Measurements from ENCODE around the gene B3GALT4. TPM values are rescaled to one million over a fixed set of nuclear protein-coding genes. Genes with fewer than 3 reads are reported as not detected.

The B3GALT4 gene
- total RNA-seq, 1 donor from 2014 or later: 5.6 TPM

DNA sequence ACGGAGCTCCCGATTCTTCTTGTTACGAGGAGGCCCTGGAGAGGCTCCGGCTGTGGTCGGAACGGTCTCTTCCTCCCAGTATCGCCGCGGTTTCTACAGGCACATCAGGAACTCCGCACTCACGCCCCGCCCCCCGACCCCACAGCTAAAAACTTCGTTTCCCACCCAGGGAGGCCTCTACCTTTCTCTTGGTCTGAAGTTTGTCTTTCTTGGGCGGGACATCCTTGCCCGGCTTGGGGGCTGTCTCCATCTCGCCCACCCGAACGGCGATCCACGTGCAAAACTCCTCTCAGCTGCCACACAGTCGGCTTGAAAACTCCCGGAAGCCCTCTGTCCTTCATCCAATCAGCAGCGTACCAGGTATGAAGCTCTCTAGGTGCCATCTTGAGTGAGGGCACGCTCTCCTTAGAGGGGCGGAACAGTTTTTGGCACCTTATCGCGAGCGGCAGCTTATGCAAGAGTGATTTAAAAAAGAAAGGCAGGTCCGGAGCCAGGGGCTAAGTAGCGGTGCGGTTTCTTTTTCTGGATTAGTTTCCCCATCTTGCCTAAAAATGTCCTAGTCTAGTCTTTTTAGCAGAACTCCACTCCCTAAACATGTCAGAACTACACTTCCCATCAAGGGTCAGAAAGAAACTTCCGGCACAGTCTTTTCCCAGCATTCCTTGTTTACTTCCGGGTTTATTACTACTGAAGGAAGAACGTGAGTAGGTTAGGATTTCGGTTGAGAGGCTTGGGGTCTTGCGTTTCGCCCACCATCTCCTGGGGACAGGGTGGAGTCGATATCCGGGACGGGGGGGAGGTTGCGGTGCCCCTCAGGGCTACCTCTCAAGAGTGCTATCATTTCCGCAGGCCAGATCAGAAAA lies 12.2 kb downstream of the B3GALT4 start, which contains the start of the genes PFDN6 and WDR46:
TSS of gene PFDN6 (plus strand) at position 681 of the 863 bp plus-strand sequence. CDS start 256 bp downstream, outside the sequence.
TSS of gene WDR46 (minus strand) at position 319 of the 863 bp plus-strand sequence. CDS start at position 250, 69 bp downstream.
- no peaks in the 10 kb centered on the region for H3K27me3 Mint-ChIP-seq (ENCODE audit: insufficient read depth)
- intact Hi-C loops (cut with micrococcal nuclease): loop anchor here (1.0 to 2.0 kb wide), 9 partner anchors 10 to 165 kb away; partner anchors contain the start of genes B3GALT4, KIFC1, VPS52 and ZBTB22
- H3K4me1 Mint-ChIP-seq (ENCODE audit: low read depth): peaks cover 31% of the 10 kb centered on the region
- peak within 1 kb of the TSS; percentile 98 for H3K4me3 Mint-ChIP-seq
- peak; percentile 83 for DNase-seq (ENCODE audit: low spot score)
- peaks cover 42% of the 10 kb centered on the region for H3K36me3 Mint-ChIP-seq (ENCODE audit: low read depth)
- peak within 1 kb of the TSS; percentile 86 for H3K27ac Mint-ChIP-seq
- H3K9me3 Mint-ChIP-seq: no peaks in the 10 kb centered on the region

- DNase-seq (ENCODE audit: low spot score): no peak
- H3K4me1 Mint-ChIP-seq (ENCODE audit: low read depth): peaks cover 31% of the 10 kb centered on the region
- H3K27ac Mint-ChIP-seq: peak overlapping the region; percentile 86
- H3K27me3 Mint-ChIP-seq (ENCODE audit: insufficient read depth): no peaks in the 10 kb centered on the region
- H3K4me3 Mint-ChIP-seq: peak overlapping the region; percentile 98
- H3K9me3 Mint-ChIP-seq: no peaks in the 10 kb centered on the region
- intact Hi-C loops (cut with micrococcal nuclease): loop anchor here (1.0 to 2.0 kb wide), 9 partner anchors 9 to 164 kb away; partner anchors contain the start of genes B3GALT4, KIFC1, VPS52 and ZBTB22
- H3K36me3 Mint-ChIP-seq (ENCODE audit: low read depth): peaks cover 39% of the 10 kb centered on the region
Observed at GRCh38 chr6:33289784-33290315, 12.9 kb downstream of the B3GALT4 start.

DNA sequence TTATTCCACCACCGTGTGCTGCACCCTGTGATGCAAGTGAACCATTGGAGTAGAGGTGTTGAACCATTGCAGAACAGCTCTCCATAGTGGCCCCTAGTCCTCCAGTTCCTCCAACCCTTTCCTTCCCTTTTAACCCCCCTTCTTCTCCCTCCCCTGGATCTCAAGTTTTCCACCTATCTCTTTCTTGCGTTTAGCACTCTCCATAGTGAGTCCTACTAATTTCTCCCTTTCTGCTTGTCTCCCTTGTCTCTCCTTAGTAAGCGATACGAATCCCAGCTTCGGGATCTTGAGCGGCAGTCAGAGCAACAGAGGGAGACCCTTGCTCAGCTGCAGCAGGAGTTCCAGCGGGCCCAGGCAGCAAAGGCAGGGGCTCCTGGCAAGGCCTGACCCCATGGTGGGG lies 13.5 kb downstream of the B3GALT4 start:
- Mint-ChIP-seq H3K4me3 (peak overlapping the region; percentile 98), H3K27me3 (ENCODE audit: insufficient read depth) (no peaks in the 10 kb centered on the region), H3K27ac (peak overlapping the region; percentile 25), H3K4me1 (ENCODE audit: low read depth) (peaks cover 31% of the 10 kb centered on the region), H3K36me3 (ENCODE audit: low read depth) (peaks cover 39% of the 10 kb centered on the region), H3K9me3 (no peaks in the 10 kb centered on the region)
- no peak for DNase-seq (ENCODE audit: low spot score)
- intact Hi-C loops (cut with micrococcal nuclease): no loop called here

DNA sequence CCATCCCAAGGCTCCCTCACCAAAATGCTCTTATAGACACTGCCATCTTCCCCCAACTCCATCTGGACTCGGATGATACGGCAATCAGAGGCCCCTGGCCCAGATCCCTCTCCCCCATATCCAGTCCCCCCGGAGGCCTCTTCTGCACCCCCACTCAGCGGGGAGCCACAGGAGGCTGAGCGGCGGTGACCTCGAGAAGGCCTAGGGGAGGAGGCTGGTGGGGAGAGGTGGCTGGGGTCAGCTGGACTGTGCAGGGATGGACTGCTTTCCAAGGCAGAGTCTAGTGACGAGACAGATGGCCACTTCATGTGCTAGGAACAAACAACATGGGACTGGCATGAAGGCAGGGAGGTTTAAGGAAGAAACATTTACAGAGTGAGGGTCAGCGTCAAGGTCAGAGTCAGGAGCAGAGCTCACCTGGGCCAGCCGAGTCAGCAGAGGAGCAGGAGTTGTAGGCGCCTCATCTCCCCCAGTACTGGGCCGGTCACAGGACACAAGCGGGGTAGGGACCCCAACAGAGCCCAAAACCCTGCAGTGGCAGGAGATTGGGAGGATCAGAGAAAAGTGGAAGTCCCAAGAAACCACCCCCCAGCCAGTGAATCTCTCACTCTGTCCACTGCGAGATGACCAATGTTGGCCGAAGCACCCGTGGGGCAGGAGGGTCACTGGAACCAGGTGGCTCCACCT lies 16.2 kb downstream of the B3GALT4 start:
- Mint-ChIP-seq H3K27ac (no peak overlapping the region), H3K4me3 (peak overlapping the region; percentile 16), H3K27me3 (ENCODE audit: insufficient read depth) (no peaks in the 10 kb centered on the region), H3K4me1 (ENCODE audit: low read depth) (peaks cover 30% of the 10 kb centered on the region), H3K36me3 (ENCODE audit: low read depth) (peaks cover 30% of the 10 kb centered on the region), H3K9me3 (no peaks in the 10 kb centered on the region)
- no peak for DNase-seq (ENCODE audit: low spot score)
- intact Hi-C loops (cut with micrococcal nuclease): no loop called here

GRCh38 chr6:33294086-33294823 lies 17.3 kb downstream of the B3GALT4 start:
- Mint-ChIP-seq H3K9me3 (no peaks in the 10 kb centered on the region), H3K36me3 (ENCODE audit: low read depth) (peaks cover 29% of the 10 kb centered on the region), H3K27me3 (ENCODE audit: insufficient read depth) (no peaks in the 10 kb centered on the region), H3K4me1 (ENCODE audit: low read depth) (peaks cover 32% of the 10 kb centered on the region), H3K27ac (no peak overlapping the region), H3K4me3 (no peak overlapping the region)
- DNase-seq (ENCODE audit: low spot score): no peak
- intact Hi-C loops (cut with micrococcal nuclease): no loop called here

GRCh38 chr6:33295621-33296369 lies 18.9 kb downstream of the B3GALT4 start:
- Mint-ChIP-seq H3K9me3 (no peaks in the 10 kb centered on the region), H3K36me3 (ENCODE audit: low read depth) (peaks cover 33% of the 10 kb centered on the region), H3K4me3 (no peak overlapping the region), H3K27me3 (ENCODE audit: insufficient read depth) (no peaks in the 10 kb centered on the region), H3K4me1 (ENCODE audit: low read depth) (peaks cover 35% of the 10 kb centered on the region), H3K27ac (no peak overlapping the region)
- no peak for DNase-seq (ENCODE audit: low spot score)
- intact Hi-C loops (cut with micrococcal nuclease): no loop called here

DNA sequence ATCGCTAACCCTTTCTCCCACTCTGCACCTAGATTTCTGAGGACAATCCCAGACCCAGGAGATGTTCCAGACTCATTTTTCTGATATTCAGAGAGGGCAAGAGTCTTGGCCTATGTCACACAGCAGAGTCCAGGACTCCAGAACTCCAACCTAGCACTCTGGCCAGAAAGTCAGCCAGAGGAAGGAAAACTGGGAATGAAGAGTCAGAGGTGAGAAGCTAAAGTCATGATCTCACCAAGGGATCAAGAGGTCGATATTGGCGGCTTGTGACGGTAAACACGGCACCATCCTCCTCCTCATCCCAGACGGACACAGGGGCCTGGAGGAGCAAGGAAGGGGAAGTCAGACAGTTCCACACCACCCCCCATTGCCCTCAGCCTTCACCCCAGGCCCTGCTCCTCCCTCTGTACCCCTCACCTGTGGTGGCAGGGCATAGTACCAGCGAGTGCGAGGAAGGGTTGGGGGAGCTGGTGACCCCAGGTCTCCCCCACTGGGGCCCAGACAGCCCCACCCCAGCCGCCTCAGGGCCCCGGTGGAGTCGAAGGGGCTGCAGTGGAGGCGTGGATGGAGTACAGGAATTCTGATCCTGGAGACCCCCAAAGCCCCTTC lies 20.0 kb downstream of the B3GALT4 start:
- H3K4me3 Mint-ChIP-seq: peak overlapping the region; percentile 68
- DNase-seq (ENCODE audit: low spot score): no peak
- intact Hi-C loops (cut with micrococcal nuclease): no loop called here
- H3K4me1 Mint-ChIP-seq (ENCODE audit: low read depth): peaks cover 37% of the 10 kb centered on the region
- no peaks in the 10 kb centered on the region for H3K27me3 Mint-ChIP-seq (ENCODE audit: insufficient read depth)
- H3K27ac Mint-ChIP-seq: peak overlapping the region; percentile 34
- H3K36me3 Mint-ChIP-seq (ENCODE audit: low read depth): peaks cover 33% of the 10 kb centered on the region
- H3K9me3 Mint-ChIP-seq: no peaks in the 10 kb centered on the region

- DNase-seq (ENCODE audit: low spot score): no peak
- intact Hi-C loops (cut with micrococcal nuclease): no loop called here
- H3K27me3 Mint-ChIP-seq (ENCODE audit: insufficient read depth): no peaks in the 10 kb centered on the region
- peaks cover 37% of the 10 kb centered on the region for H3K4me1 Mint-ChIP-seq (ENCODE audit: low read depth)
- peak overlapping the region; percentile 34 for H3K27ac Mint-ChIP-seq
- peaks cover 29% of the 10 kb centered on the region for H3K36me3 Mint-ChIP-seq (ENCODE audit: low read depth)
- H3K9me3 Mint-ChIP-seq: no peaks in the 10 kb centered on the region
- H3K4me3 Mint-ChIP-seq: peak overlapping the region; percentile 42
Observed at GRCh38 chr6:33297406-33297955, 20.6 kb downstream of the B3GALT4 start.

DNA sequence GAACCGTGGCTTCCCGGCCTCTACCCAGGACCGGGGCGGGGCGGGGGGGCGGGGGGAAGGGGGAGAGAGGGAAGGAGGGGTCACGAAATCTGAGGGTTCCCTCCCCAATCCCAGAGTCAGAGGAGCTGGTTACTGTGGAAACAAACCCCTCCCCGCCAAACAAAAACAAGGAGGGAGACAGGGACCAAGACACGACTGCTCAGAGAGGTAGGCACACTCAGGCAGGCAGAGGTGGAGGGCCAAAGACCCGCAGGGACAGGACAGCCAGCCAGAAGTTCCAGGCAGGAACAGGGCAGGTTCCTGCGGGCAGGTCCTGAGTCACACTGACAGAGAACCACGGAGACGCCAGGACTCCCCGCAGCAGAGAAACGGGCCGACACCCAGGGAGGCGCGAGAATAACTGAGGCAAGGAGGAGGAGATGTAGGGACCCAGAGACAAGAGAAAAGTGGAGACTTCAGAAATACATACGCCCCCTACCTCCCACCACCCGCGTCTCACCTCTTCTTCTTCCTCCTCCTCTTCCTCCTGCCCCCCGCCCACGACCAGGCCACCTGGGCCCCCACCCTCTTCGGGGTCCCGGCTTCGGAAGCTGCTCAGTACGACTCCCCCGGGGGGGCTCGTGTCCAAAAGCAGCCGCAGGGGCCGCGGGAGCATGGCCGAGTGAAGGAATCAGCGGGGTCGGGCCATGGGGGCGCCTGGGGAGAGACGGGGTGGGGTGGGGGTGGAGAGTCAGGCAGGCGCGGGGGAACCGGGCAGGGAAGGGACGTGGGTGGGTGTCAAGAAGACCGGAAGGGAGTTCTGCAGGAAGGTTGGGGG lies 21.2 kb downstream of the B3GALT4 start:
- H3K27me3 Mint-ChIP-seq (ENCODE audit: insufficient read depth): no peaks in the 10 kb centered on the region
- peaks cover 25% of the 10 kb centered on the region for H3K36me3 Mint-ChIP-seq (ENCODE audit: low read depth)
- H3K9me3 Mint-ChIP-seq: no peaks in the 10 kb centered on the region

GRCh38 chr6:33298773-33299236 lies 21.9 kb downstream of the B3GALT4 start, which contains the start of gene RGL2:
Gene RGL2, minus strand, starts transcription at chr6:33298942. Its CDS starts 332 bp downstream, at chr6:33298610.
- Mint-ChIP-seq H3K9me3 (no peaks in the 10 kb centered on the region), H3K27me3 (ENCODE audit: insufficient read depth) (no peaks in the 10 kb centered on the region), H3K4me1 (ENCODE audit: low read depth) (peaks cover 39% of the 10 kb centered on the region), H3K27ac (peak within 1 kb of the TSS; percentile 99), H3K36me3 (ENCODE audit: low read depth) (peaks cover 28% of the 10 kb centered on the region), H3K4me3 (peak within 1 kb of the TSS; percentile 95)
- peak; percentile 56 for DNase-seq (ENCODE audit: low spot score)
- intact Hi-C loops (cut with micrococcal nuclease): loop anchor here (1.0 kb wide), 9 partner anchors 10 to 99 kb away; partner anchors contain the start of genes B3GALT4, KIFC1, PFDN6 and RXRB

More for the DNA sequence above, 21.2 kb downstream of the B3GALT4 start:
- Mint-ChIP-seq H3K4me3 (peak overlapping the region; percentile 95), H3K4me1 (ENCODE audit: low read depth) (peaks cover 37% of the 10 kb centered on the region), H3K27ac (peak overlapping the region; percentile 99)
- intact Hi-C loops (cut with micrococcal nuclease): loop anchor here (1.0 kb wide), 1 partner anchor 20 kb away; no protein-coding TSS in a partner anchor
- peak; percentile 65 for DNase-seq (ENCODE audit: low spot score)
